Stimulated activated CD8-positive, alpha-beta memory T cell treated with anti-CD3 and anti-CD28 coated beads, Interleukin-12 subunit alpha, Interleukin-12 subunit beta, amount 100 ng/mL, for 4 hours (primary cell): ENCODE results near the gene MROH2B.

Experiments
- DNase-seq: peaks from one replicate; pipeline ENCODE4 v3.0.0-alpha.2; 2020; ENCODE audit warnings: low read depth

MROH2B gene

DNA sequence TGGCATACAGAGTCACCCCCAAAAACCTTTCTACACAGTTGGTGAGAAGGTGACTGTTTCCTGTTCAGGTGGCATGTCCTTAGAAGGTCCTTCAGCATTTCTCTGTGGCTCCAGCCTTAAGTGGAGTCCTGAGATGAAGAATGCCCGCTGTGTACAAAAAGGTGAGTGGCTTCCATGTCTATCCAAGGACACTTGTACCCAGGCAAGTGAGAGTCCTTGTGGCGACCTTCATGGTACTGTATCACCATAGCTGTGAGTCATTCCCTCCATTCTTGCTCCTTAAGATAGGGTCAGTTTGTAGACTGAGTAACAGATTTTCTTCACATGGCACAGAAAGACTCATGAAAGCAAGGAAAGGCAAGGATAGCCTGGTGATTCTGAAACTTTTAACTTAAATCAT is 98.7 kb downstream of the MROH2B start:
- no peak for DNase-seq

DNA sequence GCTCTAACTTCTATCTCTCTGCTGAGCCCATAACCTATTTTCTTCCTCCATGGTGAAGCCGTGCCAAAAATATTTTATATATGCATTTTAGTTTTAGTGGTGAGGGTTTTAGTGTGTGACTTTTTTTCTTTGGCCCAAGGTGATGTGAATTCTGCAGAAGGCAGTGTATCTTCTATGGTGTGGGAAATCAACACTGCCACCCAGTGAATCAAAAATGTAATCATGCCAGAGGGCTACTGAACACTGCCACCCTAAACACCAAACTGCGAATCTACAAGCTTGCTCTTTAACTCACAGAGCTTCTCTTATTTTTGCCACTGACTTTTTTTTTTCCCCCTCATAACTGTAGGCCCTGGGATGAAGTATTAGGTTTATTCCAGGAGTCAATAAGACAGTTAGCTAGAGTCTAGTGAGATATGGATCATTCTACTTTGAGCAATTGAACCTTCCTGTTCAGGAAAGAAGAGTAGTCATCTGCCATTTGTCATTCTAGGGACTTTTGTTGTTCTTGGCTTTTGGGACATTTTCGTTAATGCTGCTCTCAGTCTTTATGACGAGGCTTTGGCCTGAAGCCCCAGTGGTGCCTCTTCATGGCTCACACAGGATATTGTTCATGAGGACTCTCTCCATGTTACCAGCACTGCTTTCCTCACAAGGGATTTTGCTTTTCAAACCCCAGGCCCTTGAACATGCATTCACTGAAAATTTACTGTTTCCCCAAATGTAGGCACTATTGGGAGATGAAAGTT is 108.8 kb downstream of the MROH2B start:
- DNase-seq: no peak

DNA sequence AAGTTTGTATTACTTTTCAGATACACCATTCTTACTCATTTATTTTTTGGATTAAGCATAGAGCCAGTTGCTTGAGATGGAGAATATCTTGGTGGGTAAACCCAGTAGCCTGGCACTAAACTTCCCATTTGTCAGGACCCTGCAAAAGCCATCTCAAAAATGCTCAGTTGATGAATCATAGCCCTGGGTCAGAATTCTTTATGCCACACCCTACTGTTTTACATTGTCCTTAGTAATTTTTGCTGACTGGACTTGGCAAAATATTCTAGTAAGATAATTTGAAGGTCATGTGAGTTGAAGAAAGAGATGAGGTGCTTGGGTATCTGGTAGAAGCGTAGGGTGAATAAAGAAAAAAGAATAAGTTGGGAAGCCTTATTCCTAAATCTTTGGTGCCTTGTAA is 111.1 kb downstream of the MROH2B start:
- no peak for DNase-seq

DNA sequence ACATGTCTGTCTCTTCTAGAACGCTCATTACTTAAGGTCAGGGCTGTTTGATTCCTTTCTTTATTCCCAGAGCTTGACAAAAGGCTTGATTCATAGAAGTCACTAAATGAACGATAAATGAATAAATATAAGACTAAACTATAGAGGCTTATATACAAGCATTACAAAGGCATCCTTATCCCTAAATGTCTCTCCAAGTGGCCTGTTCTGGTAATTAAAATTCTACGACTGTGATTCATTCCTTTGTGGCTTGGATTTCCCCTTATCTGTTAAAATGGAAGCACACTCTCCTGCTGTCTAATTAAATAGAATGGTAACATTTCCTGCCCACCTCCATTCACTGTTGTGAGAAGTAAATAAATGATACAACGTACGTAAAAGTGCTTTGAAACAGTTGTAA is 112.3 kb downstream of the MROH2B start:
- no peak for DNase-seq

DNA sequence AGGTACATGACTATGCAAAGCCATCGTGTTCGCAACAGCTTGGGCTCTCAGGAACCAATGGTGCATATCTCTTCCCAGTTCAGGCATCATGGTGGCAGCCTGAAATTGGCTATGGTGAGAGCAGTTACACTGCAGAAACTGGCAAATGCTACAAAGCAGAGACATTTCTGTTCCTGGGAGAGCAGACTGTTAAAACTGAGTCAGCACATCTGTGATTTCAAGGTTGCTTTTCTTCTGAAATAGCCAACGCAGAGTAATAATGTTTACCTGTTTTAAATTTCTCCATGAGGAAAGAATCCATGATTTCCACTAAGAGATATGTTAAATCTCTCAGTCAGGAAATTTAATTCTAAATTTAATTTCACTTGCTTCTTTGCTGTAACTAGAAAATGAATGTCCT is 114.1 kb downstream of the MROH2B start:
- DNase-seq: no peak

DNA sequence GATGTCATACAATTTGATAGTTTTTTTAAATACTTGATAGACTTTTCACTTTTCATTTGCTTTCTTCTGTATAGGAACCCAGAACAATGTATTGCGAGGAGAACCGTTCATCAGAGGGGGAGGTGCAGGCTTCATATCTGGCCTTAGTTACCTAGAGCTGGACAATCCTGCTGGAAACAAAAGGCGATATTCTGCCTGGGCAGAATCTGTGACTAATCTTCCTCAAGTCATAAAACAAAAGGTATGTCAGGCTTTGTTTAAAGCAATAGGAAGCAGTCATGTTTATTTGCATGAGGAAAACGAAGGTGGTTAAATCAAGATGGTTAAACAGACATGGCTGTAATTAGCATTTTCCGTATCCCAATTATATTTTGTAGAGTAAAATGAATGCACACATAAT is 115.8 kb downstream of the MROH2B start:
- no peak for DNase-seq
